ENCODE results near the gene CHTF8. TPM values are rescaled to one million over a fixed set of nuclear protein-coding genes. Genes with fewer than 3 reads are reported as not detected.

CHTF8 gene, protein sequence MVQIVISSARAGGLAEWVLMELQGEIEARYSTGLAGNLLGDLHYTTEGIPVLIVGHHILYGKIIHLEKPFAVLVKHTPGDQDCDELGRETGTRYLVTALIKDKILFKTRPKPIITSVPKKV
- total RNA-seq: 46.0 and 87.0 TPM in 2 replicates

DNA sequence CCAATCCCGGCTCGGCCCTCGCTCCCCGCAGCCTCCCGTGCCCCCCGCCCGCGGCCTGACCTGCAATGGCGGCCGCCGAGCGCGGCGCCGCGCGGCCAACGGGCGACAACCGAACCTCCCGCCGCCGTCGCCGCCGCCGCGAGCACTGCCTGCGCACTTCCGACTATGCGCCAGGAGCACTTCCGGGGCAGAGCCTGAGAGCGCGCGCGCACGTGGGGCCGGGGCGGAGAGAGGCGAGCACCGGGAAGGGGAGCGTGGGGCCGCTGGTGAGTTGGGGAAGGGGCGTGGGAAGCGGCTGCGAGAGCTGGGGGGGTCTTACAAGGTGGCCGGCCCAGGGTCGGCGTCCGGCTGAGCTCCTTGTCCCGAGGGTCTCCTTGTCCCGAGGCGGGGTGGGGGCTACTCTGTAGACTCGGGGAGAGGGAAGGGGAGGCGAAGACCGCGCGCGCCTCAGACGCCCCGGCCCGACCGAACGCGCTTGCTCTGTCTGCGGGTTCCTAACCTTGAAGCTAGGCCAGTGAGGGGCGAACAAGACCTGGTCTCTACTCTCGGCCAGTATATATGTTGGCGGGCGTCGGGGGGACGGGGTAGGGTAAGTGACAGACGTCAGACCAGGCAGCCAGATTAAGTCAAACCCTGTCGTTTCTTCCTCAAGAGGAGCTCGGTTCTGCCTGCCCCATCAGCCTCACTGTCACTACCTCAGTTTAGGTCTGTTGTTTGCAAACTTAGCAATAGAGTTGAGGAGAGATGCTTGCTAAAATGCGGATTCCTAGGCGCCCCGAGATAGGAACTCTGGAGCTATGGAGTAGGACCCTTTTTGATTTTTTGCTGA is at the start of gene CHTF8, which contains the start of gene UTP4:
CHTF8 (minus strand) TSS at position 165 of the 829 bp plus-strand sequence. CDS start 11,130 bp downstream, outside the sequence.
UTP4 (plus strand) TSS at position 226 of the 829 bp plus-strand sequence. CDS start 811 bp downstream, outside the sequence.

DNA sequence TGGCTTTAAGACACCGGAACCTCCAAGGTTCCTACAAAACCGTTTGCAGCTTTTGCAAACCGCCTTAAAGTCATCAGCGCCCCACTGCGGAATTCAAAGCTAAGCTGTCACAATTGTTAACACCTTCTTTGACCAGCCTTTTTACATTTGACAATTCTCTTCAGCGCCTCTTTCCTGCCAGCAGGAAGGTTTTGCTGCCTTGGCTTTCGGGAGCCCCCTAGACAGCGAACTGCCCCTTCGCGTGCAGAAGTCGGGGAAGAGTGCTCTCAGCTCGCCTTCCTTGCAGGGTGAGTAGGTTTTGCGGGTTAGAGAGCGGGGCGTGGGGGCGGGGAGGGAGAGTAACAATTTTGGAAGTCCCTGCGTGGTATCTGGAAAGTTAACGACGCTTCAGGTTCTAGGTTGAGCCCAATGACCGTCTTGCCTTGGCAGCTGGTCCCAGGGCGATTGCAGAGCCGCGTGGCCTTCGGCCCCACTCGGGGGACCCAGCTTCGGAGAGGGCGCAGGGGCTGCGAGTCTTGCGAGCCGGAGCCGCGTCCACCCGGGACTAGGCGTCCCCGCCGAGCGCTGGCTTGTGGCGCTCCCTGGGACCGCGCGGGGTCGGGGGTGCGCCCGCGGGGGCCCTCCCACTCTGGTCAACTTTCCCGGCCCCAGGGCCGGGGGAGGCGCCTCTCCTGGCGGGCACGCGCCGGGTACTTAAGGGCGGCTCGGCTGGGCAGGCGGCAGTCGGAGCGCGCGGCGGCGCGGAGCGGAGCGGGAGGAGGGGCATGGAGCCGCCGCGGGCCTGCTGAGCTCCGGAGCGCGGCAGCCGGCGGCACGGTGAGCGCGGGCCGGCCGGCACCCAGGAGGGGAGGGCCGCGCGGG is 26.7 kb downstream of the CHTF8 start, which contains the start of gene HAS3:
HAS3 (plus strand) TSS at position 153 of the 861 bp plus-strand sequence. CDS start 3,743 bp downstream, outside the sequence.

Other genes starting within 250 kb of the CHTF8 start
- 1.6 and 13.5 TPM in 2 replicates for gene HAS3, start 26.9 kb downstream of the CHTF8 start, total RNA-seq
- 10.0 and 31.1 TPM in 2 replicates for gene UTP4, start 61 bp upstream of the CHTF8 start, total RNA-seq
- 26.9 and 140 TPM in 2 replicates for gene SNTB2, start 54.6 kb upstream of the CHTF8 start, total RNA-seq
- gene VPS4A, start 178.8 kb upstream of the CHTF8 start, total RNA-seq: 28.5 and 32.3 TPM in 2 replicates
- 7.9 and 8.6 TPM in 2 replicates for gene PDF, start 198.0 kb upstream of the CHTF8 start, total RNA-seq
- gene COG8, start 207.0 kb upstream of the CHTF8 start, total RNA-seq: 18.0 and 25.8 TPM in 2 replicates
- gene NIP7, start 207.2 kb upstream of the CHTF8 start, total RNA-seq: 18.8 and 25.0 TPM in 2 replicates
- 0.16 and 0.19 TPM in 2 replicates for gene TMED6, start 219.2 kb upstream of the CHTF8 start, total RNA-seq

Data from bladder microvascular endothelial cell (primary cell).